NCI-H2171 treated with DMSO at 0.1 percent for 48 hours (cell line): ENCODE measurements around the gene CEBPA.

Experiments
- DNase-seq: peaks from one replicate; lab custom pipeline; 2025; lab: John Stamatoyannopoulos, UW

The CEBPA gene

GRCh38 chr19:33271246-33272021 lies 30.9 kb downstream of the CEBPA start:
- no peak for DNase-seq

DNA sequence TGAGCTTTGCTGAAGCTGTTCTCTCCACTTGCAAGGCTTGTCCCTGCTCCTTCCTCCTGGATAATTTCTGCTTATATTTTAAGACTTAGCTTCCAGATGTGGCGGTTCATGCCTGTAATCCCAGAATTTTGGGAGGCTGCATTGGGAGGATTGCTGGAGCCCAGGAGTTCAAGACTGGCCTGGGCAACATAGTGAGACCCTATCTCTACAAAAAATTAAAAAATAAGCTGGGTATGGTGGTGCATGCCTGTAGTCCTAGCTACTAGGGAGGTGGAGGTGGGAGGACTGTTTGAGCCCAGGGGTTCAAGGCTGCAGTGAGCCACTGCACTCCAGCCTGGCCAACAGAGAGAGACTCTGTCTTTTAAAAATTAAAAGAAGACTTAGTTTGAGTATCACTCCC lies 31.6 kb downstream of the CEBPA start:
- DNase-seq: no peak

DNA sequence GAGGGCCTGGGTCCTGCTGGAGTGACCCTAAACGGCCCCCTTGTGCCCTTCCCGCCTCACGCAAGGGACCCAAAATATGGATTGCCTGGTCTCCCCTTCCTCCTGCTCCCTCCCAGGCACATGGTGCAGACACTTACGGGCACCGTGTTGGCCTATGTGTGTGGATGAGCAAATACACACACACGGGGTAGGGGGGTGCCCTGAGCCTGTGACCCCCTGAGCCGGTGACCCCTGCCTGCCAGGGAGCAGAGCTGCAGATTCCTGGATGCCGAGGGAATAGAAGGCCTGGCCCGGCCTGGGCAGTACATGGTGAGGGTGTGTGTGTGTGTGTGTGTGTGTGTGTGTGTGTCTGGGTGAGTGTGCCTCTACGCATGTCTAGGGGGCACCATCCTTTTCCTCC lies 33.3 kb downstream of the CEBPA start:
- no peak for DNase-seq

DNA sequence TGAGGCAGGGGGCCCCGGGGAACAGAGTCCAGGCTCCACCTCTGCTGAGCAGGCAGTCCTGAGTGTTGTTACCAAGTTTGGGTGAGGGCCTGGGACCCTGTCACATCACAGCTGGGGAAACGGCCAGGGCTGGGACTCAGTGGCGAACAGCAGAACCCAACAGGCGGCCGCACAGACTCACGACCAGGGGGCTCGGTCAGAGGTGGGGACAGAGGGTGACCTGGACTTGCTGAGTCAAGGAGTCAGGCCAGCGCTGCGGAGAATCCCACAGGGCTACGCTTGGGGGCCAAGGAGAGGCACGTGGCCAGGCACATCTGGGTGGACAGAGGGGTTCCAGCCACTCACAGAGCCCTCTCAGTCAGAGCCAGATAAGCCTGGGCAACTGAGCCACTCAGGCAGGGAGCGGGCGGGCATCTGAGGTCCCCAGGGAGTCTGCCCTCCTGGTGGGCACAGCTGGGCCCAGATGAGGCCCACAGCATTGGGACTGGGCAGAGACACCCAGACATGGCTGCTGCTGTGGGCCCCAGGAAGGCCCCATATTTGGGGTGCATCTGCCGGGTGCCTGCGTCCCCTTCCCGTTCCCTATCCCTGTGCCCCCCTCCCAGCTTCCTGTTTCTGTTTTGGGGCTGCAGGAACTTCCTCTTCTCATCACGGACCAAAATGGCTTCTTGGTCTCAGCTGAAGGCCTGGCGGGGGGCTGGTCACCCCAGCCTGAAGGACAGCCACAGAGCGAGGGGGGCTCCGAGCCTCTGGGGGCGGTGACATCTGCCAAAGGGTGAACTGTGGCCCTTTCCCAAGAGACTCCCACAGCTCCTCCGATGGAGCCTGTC lies 34.0 kb downstream of the CEBPA start:
- DNase-seq: no peak

DNA sequence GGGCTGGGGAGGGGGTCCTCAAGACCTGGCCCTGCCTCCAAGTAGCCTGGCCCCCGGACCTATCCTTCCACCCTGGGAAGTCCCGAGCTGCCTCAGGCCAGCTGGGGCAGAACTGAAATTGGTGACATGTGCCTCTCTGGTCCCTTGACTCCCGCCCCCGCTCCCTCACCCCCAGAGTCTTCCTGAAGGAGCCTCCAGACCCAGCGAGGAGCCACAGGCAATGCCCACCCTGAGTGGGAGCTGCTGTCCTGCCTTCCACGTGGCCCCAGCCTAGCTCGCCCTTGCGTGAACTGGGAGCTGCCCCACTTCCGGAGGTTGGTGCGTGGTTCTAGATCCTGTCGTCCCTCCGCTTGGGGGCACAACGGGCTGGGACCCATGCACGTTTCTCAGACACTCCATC lies 34.6 kb downstream of the CEBPA start:
- no peak for DNase-seq

- no peak for DNase-seq
These were observed 35.3 kb downstream of the CEBPA start for GRCh38 chr19:33266974-33267484.

- DNase-seq: no peak
These were observed 37.4 kb downstream of the CEBPA start for GRCh38 chr19:33264881-33265445.

DNA sequence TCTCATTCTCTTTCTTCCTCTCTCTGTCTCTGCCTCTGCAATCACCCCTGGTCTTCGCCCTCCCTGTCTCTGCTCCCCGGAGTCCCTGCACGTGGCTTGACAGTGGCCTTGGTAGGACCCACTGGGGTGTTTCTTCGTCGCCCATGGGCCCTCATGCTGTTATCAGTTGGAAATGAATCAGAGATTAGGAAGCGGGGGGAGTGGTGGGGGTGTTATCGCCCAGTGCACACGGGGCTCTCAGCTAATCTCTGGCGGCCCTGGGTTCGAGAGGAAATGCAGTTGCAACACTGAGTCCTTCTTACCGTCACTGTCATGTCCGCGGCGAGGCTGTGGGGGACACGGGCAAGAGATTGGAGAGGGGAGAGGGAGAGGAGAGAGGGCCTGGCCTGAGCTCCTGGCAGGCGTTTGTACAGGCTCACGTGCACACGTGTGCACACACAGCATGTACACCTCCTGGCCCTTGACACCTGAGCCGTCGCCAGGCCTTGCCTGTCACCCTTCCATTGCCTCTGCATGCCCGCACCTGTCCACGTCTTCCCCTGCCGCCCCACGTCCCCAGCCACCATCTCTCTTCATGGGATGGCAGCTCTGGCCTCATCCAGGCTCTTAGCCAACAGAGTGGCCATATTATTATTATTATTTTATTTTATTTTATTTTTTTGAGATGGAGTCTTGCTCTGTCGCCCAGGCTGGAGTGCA lies 38.9 kb downstream of the CEBPA start:
- DNase-seq: no peak

DNA sequence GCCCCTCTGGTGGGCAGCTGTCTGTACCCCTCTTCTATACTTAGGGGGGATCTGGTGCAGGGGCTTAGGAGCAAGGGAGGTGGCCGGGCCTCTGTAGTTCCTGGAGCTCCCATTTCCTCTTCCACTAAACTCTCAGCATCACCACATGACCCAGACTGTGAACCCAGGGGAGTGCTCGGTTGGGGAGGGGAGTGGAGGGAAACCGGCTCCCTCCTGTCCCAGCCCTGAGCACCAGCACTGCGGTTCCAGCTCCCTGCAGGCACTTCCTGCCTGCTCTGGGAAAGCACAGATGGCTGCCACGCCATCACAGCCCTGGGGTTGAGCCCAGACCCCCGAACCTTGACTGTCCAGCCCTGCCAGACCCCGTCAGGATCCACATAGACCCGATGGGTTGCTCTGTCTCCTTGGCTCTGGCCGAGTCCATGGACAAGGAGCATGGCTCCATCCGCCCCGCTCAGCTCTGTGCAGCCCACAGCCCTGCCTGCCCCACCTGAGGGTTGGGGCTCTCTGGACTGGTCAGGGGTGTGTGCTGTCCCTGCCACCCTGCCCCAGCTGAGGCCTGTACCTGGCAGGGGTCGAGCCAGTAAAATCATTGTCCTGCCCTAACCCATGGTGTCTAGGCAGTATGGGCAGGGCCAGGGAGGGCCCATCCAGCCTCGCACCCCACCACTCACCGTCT lies 40.7 kb downstream of the CEBPA start:
- DNase-seq: no peak

GRCh38 chr19:33260628-33261418 lies 41.5 kb downstream of the CEBPA start:
- no peak for DNase-seq

DNA sequence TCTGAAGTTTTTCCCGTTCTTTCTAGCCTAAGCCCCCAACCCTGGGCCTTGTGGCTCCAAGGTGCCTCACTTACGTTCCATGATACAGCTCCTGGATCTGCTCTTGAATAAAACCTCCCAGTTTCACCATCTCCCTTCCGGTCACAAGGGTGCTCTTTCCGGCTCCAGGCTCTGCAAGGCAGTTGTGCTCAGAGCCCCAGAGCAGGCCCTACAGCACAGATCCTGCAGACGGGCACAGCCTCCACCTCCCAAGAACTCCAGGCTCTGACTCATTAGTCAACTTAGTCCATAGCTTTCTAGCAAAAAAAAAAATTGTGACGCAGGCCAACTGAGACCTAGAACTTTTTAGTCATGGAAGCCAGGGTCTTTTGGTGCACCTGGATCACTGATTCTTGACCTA lies 42.8 kb downstream of the CEBPA start:
- no peak for DNase-seq

- no peak for DNase-seq
These were observed 44.5 kb downstream of the CEBPA start for GRCh38 chr19:33257828-33258227.

DNA sequence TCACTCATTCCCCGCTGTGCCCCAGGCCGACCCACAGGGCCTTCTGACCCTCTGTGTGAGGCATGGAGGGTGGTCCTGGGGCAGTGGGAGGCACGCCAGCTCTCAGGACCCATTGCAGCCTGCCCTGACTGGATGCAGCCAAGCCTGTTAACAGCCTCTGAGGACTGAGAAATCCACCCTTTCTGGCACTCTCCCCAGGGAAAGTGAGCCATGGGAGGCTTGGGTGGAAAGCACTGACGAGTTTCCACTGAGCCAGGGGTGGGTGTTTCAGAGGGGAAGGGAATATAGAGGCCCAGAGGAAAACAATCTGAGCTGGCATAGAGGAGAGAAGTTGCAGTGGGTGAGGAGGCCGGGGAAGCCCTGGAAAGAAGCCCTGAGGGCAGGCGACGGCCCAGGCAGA lies 46.1 kb downstream of the CEBPA start:
- DNase-seq: no peak

DNA sequence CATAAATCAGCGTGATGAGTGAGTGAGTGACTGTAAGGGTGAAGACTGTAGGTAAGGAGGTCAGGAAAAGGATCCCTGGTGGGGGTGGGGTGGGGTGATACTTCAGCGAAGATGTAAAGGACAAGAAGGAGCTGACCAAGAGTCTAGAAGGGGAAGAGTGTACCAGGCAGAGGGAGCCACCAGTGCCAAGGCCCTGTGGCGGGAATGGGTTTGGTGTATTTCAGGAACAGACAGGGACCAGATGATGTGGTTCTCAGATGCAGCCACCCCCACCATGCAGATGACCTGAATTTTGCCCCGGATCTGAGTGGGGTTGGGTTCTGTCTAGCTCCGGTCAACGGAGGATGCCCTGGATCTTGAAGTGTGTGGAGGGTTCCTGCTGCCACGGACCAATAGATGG lies 46.6 kb downstream of the CEBPA start:
- DNase-seq: no peak

DNA sequence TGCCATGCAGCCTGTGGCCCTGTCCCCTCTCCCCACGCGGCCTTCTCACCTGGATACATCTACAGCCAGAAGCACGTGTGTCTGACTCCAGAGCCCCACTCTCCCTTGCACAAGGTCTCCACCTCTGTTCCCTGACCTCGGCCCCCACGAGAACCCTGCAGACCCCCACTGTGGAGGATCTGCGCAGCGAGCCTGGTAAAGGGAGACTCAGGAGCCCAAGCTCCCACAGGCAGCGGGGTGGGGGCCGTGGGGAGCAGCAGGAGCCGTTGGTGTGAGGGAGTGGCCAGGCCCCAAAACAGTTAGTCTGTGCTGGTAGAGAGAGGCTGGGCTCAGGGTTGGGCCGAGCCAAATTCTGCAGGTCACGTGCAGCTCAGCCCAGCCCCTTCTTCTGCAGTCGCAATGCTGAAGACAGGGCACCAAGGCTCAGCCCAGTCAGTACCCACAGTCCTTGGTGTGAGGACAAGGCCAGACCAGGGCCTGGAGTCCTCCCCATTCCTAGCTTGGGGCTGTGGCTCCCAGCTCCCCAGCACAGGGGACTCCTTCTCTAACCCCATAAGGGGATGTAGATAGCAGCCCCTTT lies 48.0 kb downstream of the CEBPA start:
- DNase-seq: no peak

- no peak for DNase-seq
These were observed 49.4 kb downstream of the CEBPA start for GRCh38 chr19:33252971-33253370.

GRCh38 chr19:33252418-33252962 lies 49.8 kb downstream of the CEBPA start:
- no peak for DNase-seq

GRCh38 chr19:33251526-33252090 lies 50.7 kb downstream of the CEBPA start:
- DNase-seq: no peak

DNA sequence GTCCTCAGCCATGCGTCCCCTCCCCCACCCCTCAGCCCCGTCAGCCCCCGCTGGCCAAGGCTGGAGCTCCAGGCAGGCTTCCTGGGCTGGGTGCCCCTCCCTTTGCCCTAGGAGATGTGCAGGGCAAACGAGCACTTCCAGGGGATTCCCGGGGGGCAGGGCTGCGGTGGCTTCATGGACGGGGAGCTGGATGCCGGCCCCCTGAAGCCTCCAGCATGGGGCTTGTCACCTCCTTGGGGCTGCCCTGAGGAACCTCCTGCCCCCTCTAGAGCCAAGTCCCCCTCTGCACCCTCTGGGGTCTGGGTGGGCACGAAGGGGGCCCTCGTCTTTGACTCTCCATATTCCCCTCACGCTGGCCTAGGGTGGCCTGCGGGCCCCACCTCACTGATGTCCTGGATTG lies 51.3 kb downstream of the CEBPA start:
- DNase-seq: no peak

GRCh38 chr19:33250500-33250899 lies 51.8 kb downstream of the CEBPA start:
- DNase-seq: no peak
